CD8-positive, alpha-beta memory T cell (primary cell): ENCODE measurements around the gene AIF1L. TPM values are rescaled to one million over a fixed set of nuclear protein-coding genes. Genes with fewer than 3 reads are reported as not detected.

Experiments used
- CTCF ChIA-PET: fragments of 350-600 bp; sonication (Branson Sonifier 250); formaldehyde crosslinking; loops from one replicate; lab custom pipeline; 2021; ENCODE audit warnings: antibody characterized with exemption; lab: Charles Lee
- POLR2A ChIA-PET: fragments of 350-600 bp; sonication (Branson Sonifier 250); formaldehyde crosslinking; loops from one replicate; lab custom pipeline; 2021; ENCODE audit warnings: antibody characterized with exemption; lab: Charles Lee
- DNase-seq, 5 donors: peaks; one replicate each; pipeline versions ENCODE4 v3.0.0 to v3.0.0-alpha.2; 2020 to 2022; ENCODE audit warnings: mixed read lengths in 1 of 5
- H3K27ac ChIP-seq: one replicate; pipeline ENCODE4 v1.7.0; 2013; ENCODE audit warnings: low read depth, mild to moderate bottlenecking, low read length, moderate library complexity
- H3K27me3 ChIP-seq: 2 replicates; pipeline ENCODE4 v1.7.0; 2013; ENCODE audit warnings: low read length, mild to moderate bottlenecking; ENCODE audit not compliant: insufficient read depth, poor library complexity, severe bottlenecking
- H3K36me3 ChIP-seq: 2 replicates; pipeline ENCODE4 v1.7.0; 2013; ENCODE audit warnings: mild to moderate bottlenecking, low read length, moderate library complexity; ENCODE audit not compliant: insufficient read depth
- H3K4me1 ChIP-seq: 2 replicates; pipeline ENCODE4 v1.7.0; 2013; ENCODE audit warnings: mild to moderate bottlenecking, low read length, moderate library complexity; ENCODE audit not compliant: insufficient read depth
- H3K4me3 ChIP-seq: 2 replicates; pipeline ENCODE4 v1.7.0; 2013; ENCODE audit warnings: mild to moderate bottlenecking, low read length
- H3K9me3 ChIP-seq: 2 replicates; pipeline ENCODE4 v1.7.0; 2013; ENCODE audit warnings: mild to moderate bottlenecking, low read length
- H3K27ac Mint-ChIP-seq, 8 donors: one replicate each; pipeline ENCODE4 v1.8.0; 2020 to 2021; ENCODE audit warnings: mixed read lengths in 8 of 8, mild to moderate bottlenecking in 6 of 8, inconsistent platforms in 3 of 8, moderate library complexity in 3 of 8
- H3K27me3 Mint-ChIP-seq, 2 donors: one replicate each; pipeline ENCODE4 v1.8.0; 2020 to 2021; ENCODE audit warnings: mixed read lengths in 2 of 2, mild to moderate bottlenecking in 1 of 2, moderate library complexity in 1 of 2
- H3K36me3 Mint-ChIP-seq, 3 donors: one replicate each; pipeline ENCODE4 v1.8.0; 2020 to 2021; ENCODE audit warnings: mixed read lengths in 3 of 3, inconsistent platforms in 1 of 3, mild to moderate bottlenecking in 1 of 3
- H3K4me1 Mint-ChIP-seq, 3 donors: one replicate each; pipeline ENCODE4 v1.8.0; 2020 to 2021; ENCODE audit warnings: mixed read lengths in 3 of 3, inconsistent platforms in 1 of 3, mild to moderate bottlenecking in 1 of 3
- H3K4me3 Mint-ChIP-seq, 7 donors: one replicate each; pipeline ENCODE4 v1.8.0; 2020 to 2021; ENCODE audit warnings: mixed read lengths in 7 of 7, mild to moderate bottlenecking in 6 of 7, moderate library complexity in 4 of 7, inconsistent platforms in 2 of 7
- H3K9me3 Mint-ChIP-seq, 5 donors: one replicate each; pipeline ENCODE4 v1.8.0; 2020 to 2022; ENCODE audit warnings: mixed read lengths in 5 of 5, mild to moderate bottlenecking in 3 of 5, moderate library complexity in 2 of 5, inconsistent platforms in 1 of 5
- polyA plus RNA-seq: library from polyadenylated mRNA; unstranded; fragments of 300-500 nt; fragmentation: Illumina TruSeq; gene quantifications from one replicate; pipeline ENCODE4 v1.2.3, GENCODE V29; 2021
- total RNA-seq, 2 experiments: library from RNA; stranded (reverse); gene quantifications; one replicate each; pipeline ENCODE4 v1.2.3, GENCODE V29; 2021

AIF1L gene
- total and polyA plus RNA-seq, 3 experiments from 2014 or later = 0.27 to 0.48 TPM; not detected in 1

- no peak overlapping the region for H3K4me3 ChIP-seq
- no peaks in the 10 kb centered on the region for H3K4me1 ChIP-seq
- no peak overlapping the region for H3K27ac Mint-ChIP-seq
- H3K27me3 ChIP-seq = peaks cover 36% of the 10 kb centered on the region
- H3K27ac ChIP-seq = no peak overlapping the region
- H3K9me3 ChIP-seq = no peaks in the 10 kb centered on the region
- H3K4me3 Mint-ChIP-seq = no peak overlapping the region
- peaks cover 6 to 10% of the 10 kb centered on the region in 2 donors for H3K27me3 Mint-ChIP-seq
- no peaks in the 10 kb centered on the region for H3K4me1 Mint-ChIP-seq
- POLR2A ChIA-PET = no interaction called here
- H3K9me3 Mint-ChIP-seq = no peaks in the 10 kb centered on the region
- no peaks in the 10 kb centered on the region for H3K36me3 Mint-ChIP-seq
- CTCF ChIA-PET = no interaction called here
- no peak for DNase-seq
- H3K36me3 ChIP-seq = no peaks in the 10 kb centered on the region
Observed at GRCh38 chr9:131082774-131083512, 13.4 kb upstream of the AIF1L start.

GRCh38 chr9:131084661-131085369, 11.5 kb upstream of the AIF1L start:
- no peak overlapping the region for H3K27ac Mint-ChIP-seq
- H3K4me3 ChIP-seq = no peak overlapping the region
- no peak overlapping the region for H3K4me3 Mint-ChIP-seq
- ChIA-PET POLR2A (no interaction called here), CTCF (interaction anchor here (1.1 kb wide), 1 partner anchor 9 kb away, joined by 3 read pairs; no protein-coding TSS in a partner anchor)
- H3K4me1 ChIP-seq = no peaks in the 10 kb centered on the region
- no peaks in the 10 kb centered on the region for H3K36me3 ChIP-seq
- no peaks in the 10 kb centered on the region for H3K36me3 Mint-ChIP-seq
- H3K4me1 Mint-ChIP-seq = no peaks in the 10 kb centered on the region
- no peaks in the 10 kb centered on the region for H3K9me3 ChIP-seq
- no peaks in the 10 kb centered on the region for H3K9me3 Mint-ChIP-seq
- no peak overlapping the region for H3K27ac ChIP-seq
- peaks cover 32% of the 10 kb centered on the region for H3K27me3 ChIP-seq
- no peak for DNase-seq
- H3K27me3 Mint-ChIP-seq = peaks cover 6 to 16% of the 10 kb centered on the region in 2 donors

- Histone ChIP-seq H3K27ac (no peak overlapping the region), H3K4me1 (no peaks in the 10 kb centered on the region), H3K9me3 (no peaks in the 10 kb centered on the region), H3K36me3 (no peaks in the 10 kb centered on the region), H3K27me3 (peaks cover 32% of the 10 kb centered on the region), H3K4me3 (no peak overlapping the region)
- POLR2A ChIA-PET = no interaction called here
- Mint-ChIP-seq H3K27ac (no peak overlapping the region), H3K4me1 (no peaks in the 10 kb centered on the region), H3K9me3 (no peaks in the 10 kb centered on the region), H3K4me3 (no peak overlapping the region), H3K27me3 (peaks cover 6 to 16% of the 10 kb centered on the region in 2 donors), H3K36me3 (no peaks in the 10 kb centered on the region)
- DNase-seq = no peak
- CTCF ChIA-PET = interaction anchor here (1.1 kb wide), 1 partner anchor 9 kb away, joined by 3 read pairs; no protein-coding TSS in a partner anchor
Observed at GRCh38 chr9:131085370-131086122, 10.8 kb upstream of the AIF1L start.

GRCh38 chr9:131087354-131087893, 8.9 kb upstream of the AIF1L start:
- DNase-seq = no peak
- ChIA-PET CTCF (interaction anchor here (1.9 kb wide), 1 partner anchor 10 kb away, joined by 4 read pairs; no protein-coding TSS in a partner anchor), POLR2A (no interaction called here)
- Histone ChIP-seq H3K4me1 (no peaks in the 10 kb centered on the region), H3K9me3 (no peaks in the 10 kb centered on the region), H3K27me3 (peaks cover 24% of the 10 kb centered on the region), H3K4me3 (no peak overlapping the region), H3K27ac (no peak overlapping the region), H3K36me3 (no peaks in the 10 kb centered on the region)
- Mint-ChIP-seq H3K27ac (no peak overlapping the region), H3K9me3 (no peaks in the 10 kb centered on the region), H3K36me3 (no peaks in the 10 kb centered on the region), H3K4me3 (no peak overlapping the region), H3K27me3 (peaks cover 6 to 16% of the 10 kb centered on the region in 2 donors), H3K4me1 (no peaks in the 10 kb centered on the region)

- Histone ChIP-seq H3K27ac (no peak overlapping the region), H3K4me1 (no peaks in the 10 kb centered on the region), H3K9me3 (no peaks in the 10 kb centered on the region), H3K27me3 (peaks cover 28% of the 10 kb centered on the region), H3K36me3 (no peaks in the 10 kb centered on the region), H3K4me3 (no peak overlapping the region)
- ChIA-PET CTCF (no interaction called here), POLR2A (no interaction called here)
- no peak overlapping the region for H3K4me3 Mint-ChIP-seq
- no peaks in the 10 kb centered on the region for H3K9me3 Mint-ChIP-seq
- no peaks in the 10 kb centered on the region for H3K36me3 Mint-ChIP-seq
- H3K27me3 Mint-ChIP-seq = peaks cover 9 to 32% of the 10 kb centered on the region in 2 donors
- H3K27ac Mint-ChIP-seq = no peak overlapping the region
- no peak for DNase-seq
- H3K4me1 Mint-ChIP-seq = no peaks in the 10 kb centered on the region
Observed at GRCh38 chr9:131090025-131090787, 6.1 kb upstream of the AIF1L start.

- Histone ChIP-seq H3K36me3 (no peaks in the 10 kb centered on the region), H3K4me1 (no peaks in the 10 kb centered on the region), H3K9me3 (no peaks in the 10 kb centered on the region), H3K4me3 (no peak overlapping the region), H3K27ac (no peak overlapping the region), H3K27me3 (peaks cover 35% of the 10 kb centered on the region)
- peaks cover 2 to 5% (median 4%) of the 10 kb centered on the region in 3 donors for H3K4me1 Mint-ChIP-seq
- no peak overlapping the region for H3K4me3 Mint-ChIP-seq
- no peaks in the 10 kb centered on the region for H3K9me3 Mint-ChIP-seq
- ChIA-PET CTCF (no interaction called here), POLR2A (no interaction called here)
- no peak for DNase-seq
- no peaks in the 10 kb centered on the region for H3K36me3 Mint-ChIP-seq
- H3K27ac Mint-ChIP-seq = no peak overlapping the region
- H3K27me3 Mint-ChIP-seq = peaks cover 12 to 40% of the 10 kb centered on the region in 2 donors
Observed at GRCh38 chr9:131091352-131091992, 4.9 kb upstream of the AIF1L start.

GRCh38 chr9:131092030-131092429, 4.3 kb upstream of the AIF1L start:
- no peaks in the 10 kb centered on the region for H3K4me1 ChIP-seq
- no peak for DNase-seq
- H3K9me3 ChIP-seq = no peaks in the 10 kb centered on the region
- H3K27ac ChIP-seq = no peak overlapping the region
- ChIA-PET CTCF (no interaction called here), POLR2A (no interaction called here)
- Mint-ChIP-seq H3K9me3 (no peaks in the 10 kb centered on the region), H3K4me3 (no peak overlapping the region), H3K27ac (no peak overlapping the region), H3K4me1 (peaks cover 2 to 5% (median 4%) of the 10 kb centered on the region in 3 donors), H3K36me3 (no peaks in the 10 kb centered on the region), H3K27me3 (peaks cover 13 to 41% of the 10 kb centered on the region in 2 donors)
- H3K4me3 ChIP-seq = no peak overlapping the region
- no peaks in the 10 kb centered on the region for H3K36me3 ChIP-seq
- peaks cover 32% of the 10 kb centered on the region for H3K27me3 ChIP-seq
